ENCODE results near the gene EDNRB. TPM values are rescaled to one million over a fixed set of nuclear protein-coding genes. Genes with fewer than 3 reads are reported as not detected.
"Not testable (repeated sequence)": the region's sequence is repeated elsewhere in the genome, so short reads cannot be mapped to it uniquely, and the experiment has no call there.

Gene EDNRB
- total RNA-seq, 4 donors from 2014 or later, result 16.2 to 56.4 (median 51.9) TPM

DNA sequence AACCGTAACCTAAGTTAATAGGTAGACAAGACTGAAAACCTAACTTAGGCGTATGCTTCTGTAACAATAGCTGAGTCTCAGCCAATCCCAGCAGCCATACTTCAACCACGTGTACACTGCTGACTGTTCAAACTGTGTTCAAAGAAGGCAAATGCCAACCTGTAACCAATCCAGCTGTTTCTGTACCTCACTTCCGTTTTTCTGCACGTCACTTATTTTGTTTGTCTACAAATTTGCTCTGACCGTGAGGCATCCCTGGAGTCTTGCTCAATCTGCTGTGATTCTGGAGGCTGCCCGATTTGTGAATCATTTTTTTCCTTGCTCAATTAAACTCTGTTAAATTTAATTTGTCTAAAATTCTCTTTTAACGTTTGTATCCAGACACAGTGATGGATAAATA, 59.2 kb downstream of the EDNRB start:
- Histone ChIP-seq H3K4me3 (no peak overlapping the region), H3K9me3 (no peaks in the 10 kb centered on the region), H3K27me3 (no peaks in the 10 kb centered on the region), H3K36me3 (no peaks in the 10 kb centered on the region), H3K27ac (replicated peaks in 1 of 4) (peak overlapping the region; percentile 32 to 63 (median 51)), H3K4me1 (peaks cover 0 to 7% (median 2%) of the 10 kb centered on the region in 4 donors)
- TF ChIP-seq EP300 (IDR thresholded peaks at IDR 0.05) (no peak), POLR2A (IDR thresholded peaks at IDR 0.05; ENCODE audit: low read depth) (no peak), POLR2AphosphoS5 (IDR thresholded peaks at IDR 0.05) (peak in 1 of 2 donors; percentile 22)
- TF ChIP-seq, protein P1, sequence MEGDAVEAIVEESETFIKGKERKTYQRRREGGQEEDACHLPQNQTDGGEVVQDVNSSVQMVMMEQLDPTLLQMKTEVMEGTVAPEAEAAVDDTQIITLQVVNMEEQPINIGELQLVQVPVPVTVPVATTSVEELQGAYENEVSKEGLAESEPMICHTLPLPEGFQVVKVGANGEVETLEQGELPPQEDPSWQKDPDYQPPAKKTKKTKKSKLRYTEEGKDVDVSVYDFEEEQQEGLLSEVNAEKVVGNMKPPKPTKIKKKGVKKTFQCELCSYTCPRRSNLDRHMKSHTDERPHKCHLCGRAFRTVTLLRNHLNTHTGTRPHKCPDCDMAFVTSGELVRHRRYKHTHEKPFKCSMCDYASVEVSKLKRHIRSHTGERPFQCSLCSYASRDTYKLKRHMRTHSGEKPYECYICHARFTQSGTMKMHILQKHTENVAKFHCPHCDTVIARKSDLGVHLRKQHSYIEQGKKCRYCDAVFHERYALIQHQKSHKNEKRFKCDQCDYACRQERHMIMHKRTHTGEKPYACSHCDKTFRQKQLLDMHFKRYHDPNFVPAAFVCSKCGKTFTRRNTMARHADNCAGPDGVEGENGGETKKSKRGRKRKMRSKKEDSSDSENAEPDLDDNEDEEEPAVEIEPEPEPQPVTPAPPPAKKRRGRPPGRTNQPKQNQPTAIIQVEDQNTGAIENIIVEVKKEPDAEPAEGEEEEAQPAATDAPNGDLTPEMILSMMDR (IDR thresholded peaks at IDR 0.05), result no peak
- 70% methylated on average over 8 of the region's 8 CpGs for WGBS
- intact Hi-C loops (cut with DNase I), result no loop called here
- DNase-seq (ENCODE audit: extremely low spot score), result no peak

DNA sequence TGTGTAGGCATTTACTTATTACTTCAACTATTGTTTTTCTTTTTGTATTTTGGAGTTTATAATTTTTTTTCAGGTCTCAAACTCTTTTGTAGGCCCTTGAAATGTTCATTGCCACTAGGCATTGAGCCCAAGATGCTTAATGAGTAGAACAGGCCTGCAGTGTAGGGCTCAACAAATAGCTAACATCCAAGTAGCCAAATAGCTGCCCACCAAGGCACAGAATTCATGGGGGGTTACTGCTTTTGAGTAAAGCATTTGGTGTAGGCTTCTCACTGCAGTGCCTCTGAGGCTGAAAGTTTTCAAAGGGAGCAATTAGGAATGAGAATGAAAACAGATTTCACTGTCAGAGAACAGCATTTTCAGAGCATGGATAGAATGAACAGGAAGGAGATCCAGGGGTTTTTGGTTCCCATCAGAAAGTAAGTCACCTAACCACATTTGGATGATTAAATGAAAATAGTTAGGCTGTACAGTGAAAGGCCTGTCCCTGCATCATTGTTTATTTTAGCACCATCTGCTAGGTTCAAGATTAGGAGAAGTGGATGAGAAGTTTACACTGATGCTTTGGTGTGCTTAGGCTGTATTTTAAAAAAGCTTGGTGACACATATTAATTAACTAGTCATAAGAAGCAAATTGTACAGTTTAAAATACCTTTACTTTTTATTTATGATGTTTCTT, 61.0 kb downstream of the EDNRB start:
- Histone ChIP-seq H3K27ac (replicated peaks in 1 of 4) (no peak overlapping the region), H3K4me1 (peaks cover 0 to 7% (median 2%) of the 10 kb centered on the region in 4 donors), H3K4me3 (no peak overlapping the region), H3K27me3 (no peaks in the 10 kb centered on the region), H3K9me3 (no peaks in the 10 kb centered on the region), H3K36me3 (no peaks in the 10 kb centered on the region)
- intact Hi-C loops (cut with DNase I), result no loop called here
- TF ChIP-seq EP300 (IDR thresholded peaks at IDR 0.05), result no peak
- TF ChIP-seq POLR2AphosphoS5 (IDR thresholded peaks at IDR 0.05), result no peak
- TF ChIP-seq POLR2A (IDR thresholded peaks at IDR 0.05; ENCODE audit: low read depth), result no peak
- TF ChIP-seq, protein P1 (IDR thresholded peaks at IDR 0.05), result no peak
- DNase-seq (ENCODE audit: extremely low spot score), result no peak

- peaks cover 0 to 4% (median 0%) of the 10 kb centered on the region in 4 donors for H3K9me3 ChIP-seq
- no peaks in the 10 kb centered on the region for H3K36me3 ChIP-seq
- no peak overlapping the region for H3K4me3 ChIP-seq
- TF ChIP-seq, protein P1 (IDR thresholded peaks at IDR 0.05), result no peak
- TF ChIP-seq POLR2A (IDR thresholded peaks at IDR 0.05; ENCODE audit: low read depth) (no peak), POLR2AphosphoS5 (IDR thresholded peaks at IDR 0.05) (no peak), EP300 (IDR thresholded peaks at IDR 0.05) (no peak)
- H3K27me3 ChIP-seq, result no peaks in the 10 kb centered on the region
- H3K4me1 ChIP-seq, result no peaks in the 10 kb centered on the region
- H3K27ac ChIP-seq (replicated peaks in 1 of 4), result no peak overlapping the region
- WGBS, result 52% methylated on average over 4 of the region's 4 CpGs
- no peak for DNase-seq (ENCODE audit: extremely low spot score)
- intact Hi-C loops (cut with DNase I), result no loop called here
Observed at GRCh38 chr13:77853703-77854102, 64.9 kb downstream of the EDNRB start.

DNA sequence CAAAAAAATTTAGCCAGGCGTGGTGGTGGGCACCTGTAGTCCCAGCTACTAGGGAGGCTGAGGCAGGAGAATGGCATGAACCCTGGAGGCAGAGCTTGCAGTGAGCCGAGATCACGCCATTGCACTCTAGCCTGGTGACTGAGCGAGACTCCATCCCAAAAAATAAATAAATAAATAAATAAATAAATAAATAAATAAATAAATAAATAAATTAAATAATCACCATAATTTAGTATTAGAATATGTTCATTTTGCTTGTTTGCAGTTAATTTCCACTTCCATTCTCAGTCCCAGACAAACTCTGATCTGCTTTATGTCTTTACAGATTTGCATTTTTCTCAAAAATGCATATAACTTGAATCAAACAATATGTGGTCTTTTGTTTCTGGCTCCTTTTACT, 70.6 kb downstream of the EDNRB start:
- H3K27me3 ChIP-seq; H3K27ac ChIP-seq (replicated peaks in 1 of 4); DNase-seq (ENCODE audit: extremely low spot score); H3K36me3 ChIP-seq; H3K4me1 ChIP-seq; intact Hi-C loops (cut with DNase I); H3K9me3 ChIP-seq; H3K4me3 ChIP-seq: not testable (repeated sequence)
- WGBS, result 96% methylated on average over 4 of the region's 4 CpGs

GRCh38 chr13:77846173-77846572, 72.5 kb downstream of the EDNRB start:
- intact Hi-C loops (cut with DNase I), result no loop called here
- no peak overlapping the region for H3K4me3 ChIP-seq

More at GRCh38 chr13:77846173-77846572, 72.5 kb downstream of the EDNRB start:
- no peak for TF ChIP-seq POLR2AphosphoS5 (IDR thresholded peaks at IDR 0.05)
- Histone ChIP-seq H3K27ac (replicated peaks in 1 of 4) (no peak overlapping the region), H3K4me1 (no peaks in the 10 kb centered on the region), H3K27me3 (no peaks in the 10 kb centered on the region), H3K9me3 (peaks cover 0 to 4% (median 0%) of the 10 kb centered on the region in 4 donors), H3K36me3 (no peaks in the 10 kb centered on the region)
- no peak for DNase-seq (ENCODE audit: extremely low spot score)
- WGBS, result 86% methylated on average over 1 of the region's 1 CpG

Small RNA genes lying within 50 kb of the gene (small RNA-seq; reads per million reads assigned to genes)
- gene RN7SL810P, result 0 reads per million in 3 donors

Other genes with a start within 250 kb of the EDNRB start
- 10 to 100 TPM in 2 of 4 donors, 1 to 10 TPM in 2; 7.1 to 12.3 (median 9.7) TPM for gene SLAIN1, start 221.1 kb downstream of the EDNRB start, total RNA-seq

Measured in esophagus muscularis mucosa (tissue), 4 donors.